Measurements from ENCODE around the gene PROCA1. TPM values are rescaled to one million over a fixed set of nuclear protein-coding genes. Genes with fewer than 3 reads are reported as not detected.
A peak's percentile ranks its signal among the peaks of the same experiment; 100 is the strongest.

Gene PROCA1
- total and polyA plus RNA-seq, 9 of the 15 experiments (the other 6 are each of a cell fraction or from before 2014, with no cell fraction given), result 0.78 to 16.2 (median 5.6) TPM

- TF ChIP-seq MAFK (IDR thresholded peaks at IDR 0.05; ENCODE audit: low read length), result no peak
- no peak for TF ChIP-seq ZNF253 (CRISPR knock-in tag; conservative IDR thresholded peaks at IDR 0.05)
- no peak for TF ChIP-seq ZNF75A (CRISPR knock-in tag; IDR thresholded peaks at IDR 0.05)
- no peak for TF ChIP-seq RBM14 (IDR thresholded peaks at IDR 0.05; ENCODE audit: borderline replicate concordance, insufficient read depth, low read depth, low read length)
- no peak for TF ChIP-seq DMBX1 (CRISPR knock-in tag; IDR thresholded peaks at IDR 0.05; ENCODE audit: borderline replicate concordance)
- TF ChIP-seq ZNF23 (CRISPR knock-in tag; IDR thresholded peaks at IDR 0.05), result no peak
- TF ChIP-seq HNRNPLL (IDR thresholded peaks at IDR 0.05; ENCODE audit: low read depth, low read length, poor library complexity, severe bottlenecking), result no peak
- no peak for TF ChIP-seq ZBTB9 (CRISPR knock-in tag; IDR thresholded peaks at IDR 0.05)
- TF ChIP-seq THRB (CRISPR knock-in tag; conservative IDR thresholded peaks at IDR 0.05), result no peak
- TF ChIP-seq ZKSCAN8 (CRISPR knock-in tag; IDR thresholded peaks at IDR 0.05), result no peak
- TF ChIP-seq RBM25 (IDR thresholded peaks at IDR 0.05; ENCODE audit: low read depth, low read length, severe bottlenecking), result no peak
- 0 out of 2 replicates have a peak, but pooled peaks have one; percentile 6 for TF ChIP-seq DNMT1 (IDR thresholded peaks at IDR 0.05)
- TF ChIP-seq UBTF (IDR thresholded peaks at IDR 0.05; ENCODE audit: borderline replicate concordance in 1 of 2, low read depth in 2 of 2, low read length in 2 of 2), result peak in 1 of 2 experiments; percentile 52; a peak in 1 of 4 replicates
- TF ChIP-seq KLF10 (CRISPR knock-in tag; IDR thresholded peaks at IDR 0.05), result no peak
- no peak for TF ChIP-seq BMI1 (IDR thresholded peaks at IDR 0.05; ENCODE audit: low read length)
- no peak for TF ChIP-seq TAF1 (IDR thresholded peaks at IDR 0.05; ENCODE audit: control insufficient read depth, extremely low read depth, insufficient read depth, low read length, severe bottlenecking)
- TF ChIP-seq JUNB (CRISPR knock-in tag; conservative IDR thresholded peaks at IDR 0.05), result no peak
- peak; percentile 76 for TF ChIP-seq NEUROD1 (IDR thresholded peaks at IDR 0.05; ENCODE audit: borderline replicate concordance, low read depth, low read length, partially characterized antibody)
- TF ChIP-seq ZNF584 (CRISPR knock-in tag; IDR thresholded peaks at IDR 0.05; ENCODE audit: low read depth), result no peak
- TF ChIP-seq NFATC3 (IDR thresholded peaks at IDR 0.05), result no peak
- no peak for TF ChIP-seq RHOXF2B (CRISPR knock-in tag; conservative IDR thresholded peaks at IDR 0.05)
- no peak for TF ChIP-seq GTF2B (IDR thresholded peaks at IDR 0.05; ENCODE audit: extremely low read depth, insufficient read length)
- TF ChIP-seq ZC3H8 (IDR thresholded peaks at IDR 0.05), result no peak
Measured at GRCh38 chr17:28750178-28751047, 38.7 kb upstream of the PROCA1 start (continued).
